Astrocyte of the spinal cord (primary cell): ENCODE results near the gene AKR1B1.

ENCODE experiments used
- DNase-seq: peaks from one replicate; pipeline ENCODE4 v3.0.0; 2011; ENCODE audit warnings: low read depth, low spot score
- H3K4me3 ChIP-seq: 2 replicates; pipeline ENCODE4 v1.5.1; 2011; ENCODE audit warnings: low read depth, mild to moderate bottlenecking, low read length, moderate library complexity
- in situ Hi-C: cut with HindIII; loops from 2 replicates; pipeline ENCODE4 v1.10.0; 2017; ENCODE audit warnings: low sequenced_read_pairs
- TF ChIP-seq, protein P1 (sequence below): IDR thresholded peaks from 2 replicates; pipeline ENCODE4 v1.5.1; 2012; ENCODE audit warnings: low read depth, mild to moderate bottlenecking, low read length, inconsistent platforms

The AKR1B1 gene

DNA sequence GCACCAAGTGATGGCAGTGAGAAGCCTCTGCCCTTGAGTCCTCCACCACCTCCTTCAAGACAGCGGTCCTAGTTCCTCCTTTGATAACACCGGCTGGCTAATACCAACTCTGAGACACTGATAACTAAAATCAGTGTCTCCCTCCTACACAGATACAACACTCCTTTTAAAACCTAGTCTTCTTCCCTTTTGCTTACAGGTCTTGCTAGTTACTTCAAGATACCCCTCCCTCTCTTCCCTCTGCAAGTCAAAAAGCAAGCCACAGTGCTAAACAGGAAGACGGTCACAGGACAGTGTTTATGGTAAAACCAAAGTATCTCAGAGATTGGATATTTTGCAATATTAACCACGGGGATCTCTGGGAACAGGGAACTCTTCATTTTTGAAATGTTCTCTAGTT, 4.6 kb downstream of the AKR1B1 start:
- TF ChIP-seq, protein P1, sequence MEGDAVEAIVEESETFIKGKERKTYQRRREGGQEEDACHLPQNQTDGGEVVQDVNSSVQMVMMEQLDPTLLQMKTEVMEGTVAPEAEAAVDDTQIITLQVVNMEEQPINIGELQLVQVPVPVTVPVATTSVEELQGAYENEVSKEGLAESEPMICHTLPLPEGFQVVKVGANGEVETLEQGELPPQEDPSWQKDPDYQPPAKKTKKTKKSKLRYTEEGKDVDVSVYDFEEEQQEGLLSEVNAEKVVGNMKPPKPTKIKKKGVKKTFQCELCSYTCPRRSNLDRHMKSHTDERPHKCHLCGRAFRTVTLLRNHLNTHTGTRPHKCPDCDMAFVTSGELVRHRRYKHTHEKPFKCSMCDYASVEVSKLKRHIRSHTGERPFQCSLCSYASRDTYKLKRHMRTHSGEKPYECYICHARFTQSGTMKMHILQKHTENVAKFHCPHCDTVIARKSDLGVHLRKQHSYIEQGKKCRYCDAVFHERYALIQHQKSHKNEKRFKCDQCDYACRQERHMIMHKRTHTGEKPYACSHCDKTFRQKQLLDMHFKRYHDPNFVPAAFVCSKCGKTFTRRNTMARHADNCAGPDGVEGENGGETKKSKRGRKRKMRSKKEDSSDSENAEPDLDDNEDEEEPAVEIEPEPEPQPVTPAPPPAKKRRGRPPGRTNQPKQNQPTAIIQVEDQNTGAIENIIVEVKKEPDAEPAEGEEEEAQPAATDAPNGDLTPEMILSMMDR = no peak
- in situ Hi-C loops = no loop called here
- DNase-seq = no peak
- H3K4me3 ChIP-seq = no peak overlapping the region

DNA sequence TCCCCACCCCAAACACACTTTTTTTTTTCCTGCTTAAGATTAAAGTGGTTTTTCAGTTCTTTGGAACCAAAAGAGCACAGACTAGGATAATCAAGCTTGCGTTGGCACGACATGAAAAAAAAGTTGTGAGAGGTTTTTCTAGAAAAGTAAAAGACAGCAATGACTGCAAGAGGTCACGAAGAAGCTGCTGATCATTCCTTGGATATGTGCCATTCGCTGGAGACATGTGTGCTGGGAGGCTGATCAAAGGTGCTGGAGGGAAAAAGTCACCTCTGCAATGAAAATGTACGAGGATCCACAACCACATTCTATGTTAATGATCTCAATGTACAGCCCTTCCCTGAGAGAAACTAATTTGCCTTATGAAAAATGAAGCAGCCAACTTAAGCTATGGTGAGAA, 5.4 kb downstream of the AKR1B1 start:
- no peak overlapping the region for H3K4me3 ChIP-seq
- DNase-seq = no peak
- in situ Hi-C loops = no loop called here
- TF ChIP-seq, protein P1 = no peak

DNA sequence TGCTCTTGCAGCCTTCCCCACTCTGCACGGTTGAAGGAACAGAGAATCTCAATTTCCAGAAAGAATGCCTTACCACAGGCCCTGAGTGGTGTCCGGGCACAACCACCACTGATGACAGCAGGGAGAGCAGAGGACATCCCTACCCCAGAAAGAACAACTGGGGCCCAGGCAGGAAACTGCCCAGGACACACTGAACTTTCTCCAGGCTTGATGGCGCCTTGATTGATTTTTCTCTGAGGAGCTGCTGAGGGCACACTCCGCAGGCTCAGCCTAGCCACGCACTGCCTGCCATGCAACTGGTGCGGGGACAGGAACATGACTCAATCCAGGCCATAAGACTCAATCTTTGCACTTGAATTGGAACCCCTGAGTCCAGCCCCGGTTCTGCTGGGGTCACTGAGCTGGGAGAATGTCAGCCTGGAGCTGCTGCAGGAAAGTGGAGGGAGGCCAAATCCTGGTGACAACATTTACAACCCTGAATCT, 5.9 kb downstream of the AKR1B1 start:
- no peak overlapping the region for H3K4me3 ChIP-seq
- TF ChIP-seq, protein P1 = no peak
- in situ Hi-C loops = no loop called here
- DNase-seq = no peak

DNA sequence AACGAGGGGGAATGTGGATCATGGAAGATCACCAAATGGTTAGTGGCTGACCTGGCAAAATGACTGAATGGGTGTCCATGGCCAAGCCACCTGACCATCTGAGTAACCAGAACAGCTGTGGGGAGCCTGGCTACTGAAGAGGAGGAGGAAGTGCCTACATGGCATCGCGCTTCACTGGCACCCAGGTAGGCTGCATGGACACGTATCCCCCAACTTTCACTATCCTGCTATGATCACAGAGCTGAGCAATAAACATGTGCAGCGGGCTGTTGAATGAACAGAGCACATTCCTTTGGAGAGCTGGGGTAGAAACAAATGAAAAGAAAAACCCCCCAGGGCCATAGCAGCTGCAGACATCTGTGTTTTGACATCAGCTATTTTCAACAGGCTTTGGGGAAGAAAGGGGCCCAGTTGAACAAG, 6.5 kb downstream of the AKR1B1 start:
- H3K4me3 ChIP-seq = no peak overlapping the region
- TF ChIP-seq, protein P1 = no peak
- no peak for DNase-seq
- in situ Hi-C loops = no loop called here

DNA sequence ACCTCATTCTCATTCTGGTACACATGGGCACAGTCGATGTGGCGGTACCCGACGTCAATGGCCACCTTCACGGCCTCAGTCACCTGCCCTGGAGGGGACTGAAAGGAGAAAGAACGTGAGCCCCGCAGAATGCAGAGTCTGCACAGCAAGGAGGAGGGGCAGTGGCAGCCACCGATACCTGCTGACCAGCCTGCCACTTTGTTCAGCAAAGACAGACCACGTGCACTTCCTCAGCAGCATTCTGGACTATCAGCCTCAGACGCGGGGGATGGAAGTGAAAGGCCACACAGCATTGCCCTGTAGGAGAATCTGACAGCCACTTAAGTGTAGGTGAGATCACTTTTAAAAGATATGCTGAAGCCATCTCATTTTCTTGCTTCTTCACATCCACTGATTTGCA, 7.2 kb downstream of the AKR1B1 start:
- no peak for DNase-seq
- in situ Hi-C loops = no loop called here
- H3K4me3 ChIP-seq = no peak overlapping the region
- TF ChIP-seq, protein P1 = no peak

DNA sequence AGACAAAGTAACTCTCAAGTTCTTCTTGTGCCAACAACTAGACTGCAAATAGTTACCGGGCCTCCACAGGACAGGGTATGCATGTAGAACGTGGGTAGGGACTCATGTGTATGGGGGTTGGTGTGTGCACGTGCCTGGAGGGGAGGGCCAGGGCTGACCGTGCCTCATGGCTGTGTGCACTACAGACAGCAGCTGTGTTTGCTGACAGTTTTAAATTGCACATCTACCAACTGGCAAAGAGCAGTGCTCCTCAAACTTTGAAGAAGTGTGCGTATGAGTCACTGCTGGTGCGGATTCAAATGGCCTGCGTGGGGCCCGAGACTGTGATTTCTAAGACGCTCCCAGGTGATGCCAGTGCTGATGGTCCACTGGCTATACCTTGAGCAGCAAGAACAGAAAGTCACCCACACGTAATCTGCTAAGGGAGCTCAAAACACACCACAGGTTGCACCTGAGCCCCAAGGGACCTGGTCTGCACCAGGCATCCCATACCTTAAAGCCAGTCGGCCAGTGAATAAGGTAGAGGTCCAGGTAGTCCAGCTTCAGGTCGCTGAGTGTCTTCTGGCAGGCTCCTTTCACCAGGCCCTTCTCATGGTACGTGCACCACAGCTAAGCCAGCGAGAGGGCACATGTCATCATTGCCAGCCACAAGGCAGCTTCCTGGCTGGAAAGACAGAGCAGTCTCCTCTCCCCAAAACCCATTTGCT, 8.5 kb downstream of the AKR1B1 start:
- in situ Hi-C loops = no loop called here
- H3K4me3 ChIP-seq = no peak overlapping the region
- DNase-seq = no peak
- TF ChIP-seq, protein P1 = no peak

DNA sequence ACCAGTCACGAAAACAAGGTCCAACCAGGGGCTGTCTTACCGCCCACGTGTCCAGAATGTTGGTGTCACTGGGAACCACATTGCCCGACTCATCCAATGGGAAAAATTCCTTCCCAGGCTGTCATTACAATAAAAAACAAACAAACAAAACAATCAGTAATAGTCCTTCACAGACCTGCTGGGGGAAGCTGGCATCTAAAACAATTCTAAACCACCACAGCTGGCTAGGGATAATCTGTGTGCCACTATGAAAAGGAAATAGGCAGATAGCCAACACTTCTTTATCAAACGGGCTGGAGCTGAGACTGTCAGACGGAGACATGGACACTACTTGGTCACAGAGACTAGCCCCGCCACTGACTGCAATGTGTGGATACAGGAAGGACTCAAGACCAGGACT, 9.2 kb downstream of the AKR1B1 start:
- in situ Hi-C loops = no loop called here
- no peak for DNase-seq
- no peak overlapping the region for H3K4me3 ChIP-seq
- TF ChIP-seq, protein P1 = no peak
